Activated CD8-positive, alpha-beta memory T cell treated with anti-CD3 and anti-CD28 coated beads for 48 hours (primary cell): ENCODE data around the gene MAN2C1.
"Not testable (repeated sequence)": the region's sequence is repeated elsewhere in the genome, so short reads cannot be mapped to it uniquely, and the experiment has no call there.

ENCODE experiments used
- DNase-seq, 3 experiments: peaks; one replicate each; pipeline ENCODE4 v3.0.0-alpha.2; 2020; ENCODE audit warnings: low read depth in 2 of 3, low spot score in 2 of 3

Gene MAN2C1

DNA sequence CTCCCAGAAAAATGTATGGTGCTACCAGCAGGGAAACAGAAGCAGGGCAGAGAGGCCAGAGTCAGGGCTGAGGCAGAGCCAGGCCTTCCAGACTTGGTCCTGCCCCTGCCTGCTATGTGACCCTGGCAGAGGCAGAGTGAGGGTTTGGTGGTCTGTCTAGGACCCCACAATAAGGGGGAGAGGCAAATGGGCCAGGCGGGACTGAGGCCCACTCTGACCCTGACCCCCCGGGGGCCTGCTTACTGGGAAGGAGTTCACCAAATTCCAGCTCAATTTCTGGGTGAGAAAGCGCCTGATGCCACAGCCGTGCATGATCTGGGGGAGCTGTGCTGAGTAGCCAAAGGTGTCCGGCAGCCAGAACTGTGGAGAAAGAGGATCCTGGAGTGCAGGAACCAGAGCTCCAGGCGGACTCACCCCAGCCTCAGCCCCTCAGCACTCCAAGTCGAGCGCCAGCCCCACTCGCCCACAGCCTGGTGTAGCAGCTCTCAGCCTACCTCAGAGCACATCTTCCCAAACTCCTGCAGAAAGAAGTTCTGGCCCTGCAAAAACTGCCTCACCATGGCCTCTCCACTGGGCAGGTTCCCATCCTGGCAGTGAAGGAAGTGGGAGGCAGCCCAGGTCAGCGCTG is 6.9 kb downstream of the MAN2C1 start:
- no peak for DNase-seq

DNA sequence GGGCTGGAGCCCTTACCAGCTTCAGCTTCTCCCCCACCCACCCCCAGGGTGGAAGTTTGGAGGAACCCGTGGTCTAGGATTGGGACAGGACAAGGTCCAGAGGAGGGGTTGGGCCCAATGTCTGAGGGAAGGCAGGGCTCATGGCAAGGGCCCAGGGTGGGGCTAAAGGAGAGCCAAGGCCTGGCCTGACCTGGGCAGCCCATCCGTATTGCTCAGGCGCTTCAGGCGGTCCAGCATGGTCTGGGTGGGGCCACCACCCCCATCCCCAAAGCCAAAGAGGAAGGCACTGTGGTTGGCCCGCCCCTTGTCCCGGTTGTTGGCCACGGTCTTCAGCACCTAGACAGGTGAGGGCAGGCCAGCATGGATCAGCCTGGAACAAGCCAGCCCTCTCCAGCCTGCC is 7.6 kb downstream of the MAN2C1 start:
- DNase-seq = no peak

DNA sequence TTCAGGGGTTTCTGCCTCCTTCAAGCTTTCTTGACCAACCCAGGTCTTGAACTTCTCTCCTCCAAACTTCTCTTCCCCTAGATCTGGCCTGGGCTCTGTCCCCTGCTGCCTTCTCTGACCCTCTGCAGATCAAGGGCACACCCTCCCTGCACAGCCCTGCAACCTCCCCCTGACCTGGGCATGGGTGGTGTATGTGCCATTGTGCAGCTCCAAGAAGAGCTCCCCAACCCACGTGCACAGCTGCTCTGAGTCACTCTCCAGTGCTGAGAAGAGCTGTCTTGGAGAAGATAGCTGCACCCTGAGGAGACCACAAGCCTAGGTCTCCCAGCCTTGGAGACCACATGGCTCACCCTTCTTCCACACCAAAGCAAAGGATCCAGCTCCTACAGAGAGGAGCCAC is 8.0 kb downstream of the MAN2C1 start:
- DNase-seq = no peak

DNA sequence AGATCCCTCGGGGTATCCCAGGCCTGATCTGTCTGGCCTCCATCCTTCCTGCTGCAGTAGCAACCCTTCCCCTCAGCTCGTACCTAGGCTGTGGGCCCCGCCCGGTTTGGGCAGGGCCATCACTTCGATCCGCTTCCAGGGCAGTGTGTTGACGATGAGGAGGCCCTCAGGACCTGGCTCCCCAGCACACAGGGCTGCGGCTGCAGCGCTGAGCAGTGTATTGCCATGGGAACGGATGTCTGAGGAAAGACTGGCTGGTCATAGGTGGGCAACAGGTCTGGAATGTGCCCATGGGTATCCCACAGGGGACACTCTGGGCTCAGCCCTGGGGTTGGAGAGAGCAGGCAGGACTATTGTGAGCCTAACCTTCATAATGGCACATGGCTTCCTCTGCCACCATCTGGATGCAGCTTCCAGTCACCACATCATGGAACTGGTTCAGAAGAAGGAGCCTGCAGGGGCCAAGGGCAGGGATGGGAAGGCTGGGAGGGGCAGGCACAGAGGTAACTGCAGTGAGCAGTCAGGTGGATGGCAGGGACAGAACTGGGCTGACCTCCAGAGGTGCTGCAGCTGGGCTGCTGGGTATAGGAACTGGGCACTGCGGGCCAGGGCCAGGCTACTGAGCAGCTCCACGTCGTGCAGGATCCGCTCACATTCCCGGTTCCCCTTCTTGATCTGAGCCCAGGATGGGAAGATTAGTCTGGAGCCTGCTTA is 8.7 kb downstream of the MAN2C1 start:
- DNase-seq = no peak

DNA sequence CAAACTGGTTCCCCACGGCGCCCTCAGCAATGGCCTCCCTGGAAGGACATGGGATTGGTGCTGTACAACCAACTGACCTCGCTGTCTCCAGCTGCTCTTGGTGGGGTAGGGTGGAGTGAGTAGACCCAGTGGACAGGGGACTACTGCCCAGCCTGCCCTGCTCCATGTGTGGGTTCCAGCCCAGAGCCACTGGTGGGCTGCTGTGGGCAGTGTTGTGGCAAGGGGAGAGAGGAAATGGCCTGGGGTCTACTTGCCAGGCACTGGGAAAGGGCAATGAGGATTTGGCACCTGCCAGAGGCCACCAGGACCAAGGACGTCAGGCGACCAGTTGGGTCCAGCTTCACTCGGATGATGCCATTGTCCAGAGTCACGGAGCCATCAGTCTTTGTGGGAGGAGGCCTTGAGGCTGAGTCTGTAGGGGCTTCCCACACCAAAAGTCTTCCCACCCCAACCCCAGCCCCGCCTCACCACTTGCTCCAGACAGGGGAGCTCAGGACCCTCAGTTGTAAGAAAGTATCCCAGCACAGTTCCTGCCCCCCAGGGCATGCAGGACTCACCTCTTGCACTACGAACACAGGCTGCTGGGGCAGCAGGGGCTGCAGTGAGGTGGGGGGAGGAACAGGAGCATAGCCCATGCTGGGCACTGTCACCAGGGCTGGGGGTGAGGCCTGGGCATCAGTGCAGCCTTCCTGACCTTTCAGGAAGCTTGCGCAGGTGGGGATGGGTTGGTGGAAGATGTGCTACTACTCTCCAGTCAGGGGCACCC is 9.5 kb downstream of the MAN2C1 start:
- no peak for DNase-seq

DNA sequence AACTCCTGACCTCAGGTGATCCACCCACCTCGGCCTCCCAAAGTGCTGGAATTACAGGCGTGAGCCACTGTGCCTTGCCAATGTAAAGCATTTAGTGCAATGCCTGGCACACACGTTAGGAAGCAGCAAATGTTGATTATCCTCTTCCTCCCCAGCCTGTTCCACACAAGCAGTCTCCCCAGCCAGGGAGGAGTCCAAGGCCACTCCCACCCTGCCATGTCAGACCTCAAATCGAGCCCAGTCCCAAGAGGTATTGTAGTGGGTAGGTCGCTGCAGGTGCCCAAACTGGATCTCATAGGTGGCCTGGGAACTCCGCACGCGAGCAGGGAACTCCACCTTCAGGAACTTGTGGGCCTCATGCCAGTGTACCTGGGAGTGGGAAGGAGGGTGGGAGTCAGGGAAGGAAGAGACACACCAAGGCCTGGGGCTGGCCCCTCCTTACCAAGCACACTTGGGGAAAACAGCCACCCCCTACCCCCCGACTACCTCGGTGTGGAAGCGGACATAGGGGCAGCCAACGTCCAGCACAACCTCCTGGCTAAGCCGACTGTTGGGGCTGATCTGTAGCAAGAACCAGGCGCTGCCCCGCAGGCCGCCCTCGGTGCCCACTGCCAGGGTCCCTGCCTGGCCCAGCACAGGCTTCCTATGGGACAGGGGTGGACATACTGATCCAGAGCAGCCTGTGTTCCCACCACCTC is 10.3 kb downstream of the MAN2C1 start:
- no peak for DNase-seq

DNA sequence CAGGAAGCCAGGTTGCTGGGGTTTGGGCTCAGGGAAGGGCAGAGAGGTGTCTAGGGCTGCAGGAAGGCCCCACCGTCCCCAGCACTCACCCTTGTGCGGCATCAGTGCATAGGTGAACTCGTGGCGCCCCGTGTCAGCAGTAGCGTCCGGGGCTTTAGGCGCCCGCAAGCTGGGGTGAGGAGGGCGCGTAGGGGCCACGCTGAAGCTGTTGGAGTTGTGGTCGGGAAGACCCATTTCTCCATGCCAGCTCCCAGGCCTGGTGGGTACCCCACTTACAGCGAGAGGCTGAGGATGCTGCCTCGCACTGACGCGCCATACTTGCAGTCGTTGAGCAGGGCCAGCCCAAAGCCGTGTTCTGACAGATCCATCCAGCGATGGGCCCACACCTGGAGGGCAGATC is 11.9 kb downstream of the MAN2C1 start:
- DNase-seq = no peak

DNA sequence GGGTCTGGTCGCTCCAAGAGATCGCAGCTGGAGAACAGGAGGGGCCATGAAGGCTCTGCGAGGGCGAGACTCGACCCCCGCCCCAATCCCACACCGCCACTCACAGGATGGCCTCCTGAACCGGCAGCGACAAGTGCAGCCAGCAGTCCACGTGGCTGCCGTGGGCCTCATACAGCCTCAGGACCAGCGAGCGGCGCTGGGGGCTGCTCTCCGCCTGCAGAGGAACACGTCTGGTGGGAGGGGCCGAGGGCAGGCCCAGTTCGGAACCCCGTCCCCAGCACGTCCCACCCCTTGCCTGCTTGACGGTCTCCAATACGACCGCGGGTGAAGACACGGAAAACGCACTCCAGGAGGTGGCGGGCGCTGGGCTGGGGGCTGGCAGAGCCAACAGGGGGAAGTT is 12.4 kb downstream of the MAN2C1 start:
- no peak for DNase-seq

DNA sequence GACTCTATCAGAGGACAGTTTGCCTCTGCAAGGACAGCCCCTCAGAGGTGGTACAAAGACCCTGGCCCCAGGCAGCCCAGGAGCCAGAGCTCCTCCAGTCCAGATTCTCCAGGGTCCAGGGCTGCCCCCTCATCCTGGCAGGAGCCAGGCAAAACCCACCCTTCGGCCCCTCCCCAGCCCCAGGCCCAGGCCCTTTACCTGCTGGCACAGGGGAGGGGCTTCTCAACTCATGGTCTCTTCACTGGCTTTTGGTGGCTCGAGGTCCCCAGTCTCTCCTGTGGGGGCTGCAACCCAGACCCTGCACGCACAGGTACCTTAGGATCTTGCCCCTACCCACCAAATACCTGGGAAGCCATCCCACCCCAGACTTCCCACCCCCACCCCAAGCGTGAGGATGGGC is 13.0 kb downstream of the MAN2C1 start:
- DNase-seq = no peak

DNA sequence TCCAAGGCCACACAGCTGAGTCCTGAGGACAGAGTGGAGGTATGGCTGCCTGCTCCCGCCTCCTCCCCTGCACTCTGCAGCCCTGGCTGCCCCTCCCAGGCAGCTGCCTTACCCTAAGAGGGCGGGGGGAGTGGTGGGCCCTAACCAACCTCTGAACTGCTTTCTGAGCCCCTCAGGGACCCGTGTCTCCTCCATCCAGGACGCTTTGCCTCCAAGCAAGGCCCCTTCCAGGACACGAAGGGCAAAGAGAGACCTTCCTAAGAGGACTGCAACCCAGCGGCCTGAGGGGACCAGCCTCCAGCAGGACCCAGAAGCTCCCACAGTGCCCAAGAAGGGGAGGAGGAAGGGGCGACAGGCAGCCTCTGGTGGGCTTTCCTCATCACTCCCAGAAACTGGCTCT is 14.0 kb downstream of the MAN2C1 start:
- DNase-seq = no peak

DNA sequence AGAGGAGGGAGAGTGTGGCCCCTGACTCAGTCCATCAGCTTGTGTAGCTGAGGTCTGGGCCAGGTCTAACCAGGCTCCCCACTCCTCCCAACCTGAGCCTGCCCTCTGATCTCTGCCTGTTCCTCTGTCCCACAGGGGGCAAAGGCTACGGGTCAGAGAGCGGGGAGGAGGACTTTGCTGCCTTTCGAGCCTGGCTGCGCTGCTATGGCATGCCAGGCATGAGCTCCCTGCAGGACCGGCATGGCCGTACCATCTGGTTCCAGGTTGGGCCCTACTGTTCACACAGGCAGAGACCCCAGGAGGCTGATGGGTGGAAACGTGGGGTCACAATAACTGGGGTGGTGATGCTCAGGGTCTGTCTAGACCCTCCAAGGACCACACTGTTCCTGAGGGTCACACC is 14.8 kb downstream of the MAN2C1 start:
- DNase-seq = no peak

DNA sequence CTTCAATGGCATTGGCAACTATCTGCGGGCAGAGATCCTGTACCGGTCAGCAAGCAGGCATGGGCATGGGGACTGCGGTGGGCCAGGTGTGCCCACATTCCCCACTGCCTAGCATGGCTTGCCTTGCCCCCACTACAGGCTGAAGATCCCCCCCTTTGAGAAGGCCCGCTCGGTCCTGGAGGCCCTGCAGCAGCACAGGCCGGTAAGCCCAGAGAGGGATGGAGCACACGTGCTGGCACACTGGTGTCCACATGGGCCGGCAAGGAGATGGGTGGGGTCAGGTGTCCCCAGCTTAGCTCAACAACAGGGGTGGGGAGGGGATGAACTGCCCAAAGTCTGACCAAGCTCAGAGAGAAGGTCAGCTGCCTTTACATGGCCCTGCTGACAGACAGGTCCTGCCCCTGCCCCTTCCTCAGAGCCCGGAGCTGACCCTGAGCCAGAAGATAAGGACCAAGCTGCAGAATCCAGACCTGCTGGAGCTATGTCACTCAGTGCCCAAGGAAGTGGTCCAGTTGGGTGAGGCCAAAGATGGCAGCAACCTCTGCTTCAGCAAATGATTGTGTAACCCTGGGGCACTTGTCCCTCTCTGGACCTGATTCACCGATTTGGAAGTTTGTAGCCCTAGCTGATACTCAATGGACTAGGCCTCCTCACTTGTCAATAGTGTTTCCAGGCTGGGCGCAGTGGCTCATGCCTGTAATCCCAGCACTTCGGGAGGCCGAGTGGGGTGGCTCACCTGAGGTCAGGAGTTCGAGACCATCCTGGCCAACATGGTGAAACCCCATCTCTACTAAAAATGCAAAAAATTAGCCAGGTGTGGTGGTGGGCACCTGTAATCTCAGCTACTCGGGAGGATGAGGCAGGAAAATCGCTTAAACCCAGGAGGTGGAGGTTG is 16.0 kb downstream of the MAN2C1 start:
- no peak for DNase-seq

DNA sequence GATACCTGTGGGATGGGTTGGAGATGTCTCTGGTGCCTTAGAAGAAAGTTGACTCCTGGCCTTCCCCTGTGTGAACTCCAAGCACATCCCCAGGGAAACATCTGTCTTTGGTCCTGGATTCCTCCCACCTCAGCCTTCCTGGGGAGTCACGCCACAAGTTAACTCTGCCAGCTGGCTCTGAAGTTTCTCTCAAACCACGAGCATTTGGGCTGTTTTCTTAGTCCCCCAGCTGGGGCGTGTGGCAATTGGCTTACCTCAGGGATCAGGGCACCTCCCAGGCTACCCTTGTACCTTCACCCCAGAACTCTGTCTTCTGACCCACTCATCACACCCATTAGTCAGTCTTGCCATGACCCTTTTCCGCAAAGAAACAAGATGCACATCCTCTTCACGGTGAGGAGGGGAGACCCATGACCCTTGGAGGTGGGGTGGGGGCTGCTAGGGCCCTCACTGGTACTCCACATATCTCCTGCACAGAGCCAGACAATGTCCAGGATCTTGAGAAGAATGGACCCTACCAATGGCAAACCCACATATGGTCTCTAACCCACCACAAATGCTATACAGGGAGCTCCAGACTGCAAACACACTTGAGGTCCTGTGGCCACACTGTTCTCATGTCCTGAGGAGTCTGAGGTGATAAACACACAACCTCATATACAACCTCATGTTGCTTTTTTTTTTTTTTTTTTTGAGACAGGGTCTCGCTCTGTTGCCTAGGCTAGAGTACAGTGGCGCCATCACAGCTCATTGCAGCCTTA is 17.6 kb downstream of the MAN2C1 start:
- DNase-seq = no peak

DNA sequence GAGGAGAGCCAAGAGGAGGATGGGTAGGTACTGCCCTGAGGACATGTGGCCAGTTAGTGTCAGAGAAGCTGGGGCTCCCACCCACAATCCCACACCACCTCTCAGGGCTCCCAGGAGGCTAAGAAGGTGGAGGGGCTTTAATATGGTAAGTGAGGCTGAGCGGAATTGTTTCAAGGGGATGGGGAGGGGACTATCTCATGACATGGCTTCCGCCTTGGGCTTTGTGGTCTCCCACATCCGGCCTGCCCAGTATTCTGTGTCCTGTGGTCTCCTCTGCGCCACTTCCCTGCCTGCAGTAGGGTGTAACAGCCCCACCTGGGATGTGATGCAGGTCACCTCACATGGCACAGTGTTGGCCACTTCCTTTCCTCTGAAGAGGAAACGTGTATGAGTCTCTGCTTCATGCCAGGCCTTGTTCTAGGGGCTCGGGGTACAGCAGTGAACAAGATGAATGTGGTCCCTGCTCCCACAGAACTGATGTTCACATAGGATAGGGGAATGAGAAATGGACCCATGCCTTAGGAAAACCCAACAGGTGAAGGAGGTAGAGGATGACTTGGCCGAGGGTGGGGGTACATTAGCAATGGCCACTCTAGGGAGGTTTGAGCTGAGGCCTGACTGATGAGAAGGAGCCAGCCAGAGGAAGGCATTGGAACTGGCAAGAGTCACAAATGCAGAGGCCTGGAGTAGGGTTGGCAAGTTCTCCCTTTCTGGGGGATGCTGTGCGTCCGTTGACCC is 18.4 kb downstream of the MAN2C1 start:
- DNase-seq = peak; percentile 26 to 63 (median 60)

DNA sequence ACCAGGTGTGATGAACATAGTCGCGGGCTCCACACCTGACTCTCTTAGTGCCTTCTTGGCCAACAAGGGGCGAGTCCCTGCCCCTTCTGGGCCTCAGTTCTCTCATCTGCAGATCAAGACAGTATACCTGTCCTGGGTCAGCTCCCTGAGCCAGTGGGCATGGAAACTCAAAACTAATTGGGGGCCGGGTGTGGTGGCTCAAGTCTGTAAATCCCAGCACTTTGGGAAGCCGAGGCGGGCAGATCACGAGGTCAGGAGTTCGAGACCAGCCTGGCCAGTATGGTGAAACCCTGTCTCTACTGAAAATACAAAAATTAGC is 19.1 kb downstream of the MAN2C1 start:
- not testable (repeated sequence) for DNase-seq

DNA sequence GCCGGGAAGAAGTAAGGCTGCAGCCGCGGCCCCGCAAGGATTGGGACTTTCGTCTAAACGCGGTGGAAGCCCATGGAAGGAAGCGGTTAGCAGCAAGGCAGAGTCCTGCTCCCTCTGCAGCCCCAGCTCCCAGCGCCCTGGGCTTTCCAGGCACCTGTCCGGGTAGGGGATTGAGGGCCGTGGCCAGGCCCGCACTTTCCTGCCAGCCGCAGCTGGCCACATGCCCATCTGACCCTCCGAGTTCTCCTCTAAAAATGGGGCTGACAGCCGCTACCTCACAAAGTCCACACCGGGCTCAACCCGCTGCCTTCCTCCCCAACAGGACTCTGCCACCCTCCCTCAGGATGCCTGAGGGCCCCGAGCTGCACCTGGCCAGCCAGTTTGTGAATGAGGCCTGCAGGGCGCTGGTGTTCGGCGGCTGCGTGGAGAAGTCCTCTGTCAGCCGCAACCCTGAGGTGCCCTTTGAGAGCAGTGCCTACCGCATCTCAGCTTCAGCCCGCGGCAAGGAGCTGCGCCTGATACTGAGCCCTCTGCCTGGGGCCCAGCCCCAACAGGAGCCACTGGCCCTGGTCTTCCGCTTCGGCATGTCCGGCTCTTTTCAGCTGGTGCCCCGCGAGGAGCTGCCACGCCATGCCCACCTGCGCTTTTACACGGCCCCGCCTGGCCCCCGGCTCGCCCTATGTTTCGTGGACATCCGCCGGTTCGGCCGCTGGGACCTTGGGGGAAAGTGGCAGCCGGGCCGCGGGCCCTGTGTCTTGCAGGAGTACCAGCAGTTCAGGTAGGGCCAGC is 19.7 kb downstream of the MAN2C1 start:
- DNase-seq = no peak

DNA sequence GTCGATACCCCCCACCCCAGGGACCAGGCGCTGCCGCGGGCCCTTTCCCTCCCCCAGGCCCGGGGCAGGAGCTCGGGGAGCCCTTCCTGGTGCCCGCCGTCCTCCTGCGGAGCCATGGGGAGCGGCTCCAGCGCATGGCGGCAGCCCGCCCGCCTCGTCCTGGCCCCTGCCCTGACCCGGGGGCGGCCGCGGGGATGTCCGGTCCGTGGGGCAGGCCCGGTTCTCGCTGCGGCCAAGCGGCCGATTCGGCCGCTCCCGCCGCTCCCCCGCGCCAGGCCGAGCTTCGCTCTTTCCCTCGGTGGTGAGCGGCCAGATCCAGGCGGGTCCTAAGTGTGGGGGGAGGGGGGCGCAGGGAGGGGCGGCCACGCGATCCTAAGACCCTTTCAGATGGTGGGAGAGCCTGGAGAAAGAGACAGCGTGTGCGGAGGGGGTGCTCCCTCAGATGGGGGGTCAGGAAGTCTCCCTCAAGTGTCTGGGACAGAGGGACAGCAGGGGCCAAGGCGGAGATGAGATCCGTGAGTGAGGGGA is 20.3 kb downstream of the MAN2C1 start:
- DNase-seq = no peak

DNA sequence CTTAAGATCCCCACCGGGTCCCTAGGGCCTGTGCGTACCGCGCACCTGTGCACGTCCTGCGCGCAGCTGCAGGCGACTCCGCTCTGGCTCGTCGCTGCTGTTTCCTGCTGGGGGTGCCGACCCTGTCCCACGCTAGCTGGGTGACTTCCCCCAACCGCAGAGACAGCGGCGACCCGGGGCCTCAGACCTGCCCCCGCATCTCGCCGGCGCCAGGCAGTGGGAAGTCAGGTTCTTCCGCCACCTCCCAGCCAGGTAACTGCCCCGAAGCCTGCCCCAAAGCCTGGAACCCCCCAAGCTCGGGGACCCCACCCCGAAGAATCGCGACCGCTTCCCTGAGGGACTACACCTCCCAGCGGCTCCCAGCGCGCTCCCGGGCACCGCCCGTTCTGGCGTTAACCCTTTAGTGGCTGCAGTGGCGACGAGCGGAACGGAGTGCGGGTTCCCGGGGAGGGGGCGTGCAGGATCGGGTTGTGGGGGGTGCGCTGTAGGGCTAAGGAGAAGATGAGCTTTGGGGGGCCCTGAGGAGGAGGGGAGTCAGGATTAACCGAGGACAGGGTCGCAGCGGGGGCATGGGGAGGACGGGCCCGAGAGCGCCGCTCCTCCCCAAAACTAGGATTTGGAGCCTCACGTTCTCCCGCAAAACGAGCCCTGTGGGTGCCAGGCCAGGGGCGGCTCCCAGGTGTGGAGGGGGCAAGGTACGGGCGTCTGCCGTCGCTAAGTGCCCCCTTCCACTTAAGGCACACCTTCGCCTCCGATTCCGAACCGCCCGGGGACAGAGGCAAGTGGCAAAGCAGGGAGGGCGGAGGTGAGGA is 21.0 kb downstream of the MAN2C1 start:
- peak in 1 of 3 experiments; percentile 29 for DNase-seq
